Fibroblast of mammary gland (primary cell): ENCODE results near the gene KCNJ1.

Source experiments
- DNase-seq: peaks from one replicate; pipeline ENCODE4 v3.0.0-alpha.2; 2010; ENCODE audit warnings: low read depth
- H3K4me3 ChIP-seq: 2 replicates; pipeline ENCODE4 v1.5.1; 2011; ENCODE audit warnings: low read depth, mild to moderate bottlenecking, low read length, moderate library complexity; ENCODE audit not compliant: control insufficient read depth
- CTCF ChIP-seq: conservative IDR thresholded peaks from 2 replicates; pipeline ENCODE4 v1.5.1; 2011; ENCODE audit warnings: low read depth, low read length, inconsistent platforms; ENCODE audit not compliant: control insufficient read depth, insufficient read depth

KCNJ1 gene

GRCh38 chr11:128890543-128891368 lies 23.7 kb upstream of the KCNJ1 start, which contains the start of gene KCNJ5:
KCNJ5 (plus strand) TSS chr11:128891356; CDS start chr11:128911274, 19,918 bp downstream.
- no peak for DNase-seq
- no peak for TF ChIP-seq CTCF
- peak within 1 kb of the TSS; percentile 32 for H3K4me3 ChIP-seq

GRCh38 chr11:128890216-128890542 lies 23.1 kb upstream of the KCNJ1 start:
- no peak overlapping the region for H3K4me3 ChIP-seq
- no peak for DNase-seq
- no peak for TF ChIP-seq CTCF

GRCh38 chr11:128889657-128890213 lies 22.6 kb upstream of the KCNJ1 start:
- TF ChIP-seq CTCF, result no peak
- no peak for DNase-seq

GRCh38 chr11:128888034-128888985 lies 21.2 kb upstream of the KCNJ1 start:
- H3K4me3 ChIP-seq, result no peak overlapping the region
- DNase-seq, result no peak

More at GRCh38 chr11:128889657-128890213, 22.6 kb upstream of the KCNJ1 start:
- no peak overlapping the region for H3K4me3 ChIP-seq

GRCh38 chr11:128886406-128887124 lies 19.5 kb upstream of the KCNJ1 start:
- H3K4me3 ChIP-seq, result no peak overlapping the region
- no peak for TF ChIP-seq CTCF
- DNase-seq, result no peak

More at GRCh38 chr11:128888034-128888985, 21.2 kb upstream of the KCNJ1 start:
- TF ChIP-seq CTCF, result no peak
